Activated CD4-positive, alpha-beta T cell treated with anti-CD3 and anti-CD28 coated beads for 1 hour (primary cell): ENCODE measurements around the gene BOD1L1.

Experiments used
- DNase-seq: peaks from one replicate; pipeline ENCODE4 v3.0.0-alpha.2; 2020

The BOD1L1 gene

GRCh38 chr4:13627606-13628311 lies at the start of gene BOD1L1:
TSS of gene BOD1L1 (minus strand) at chr4:13627725. CDS start at chr4:13627587, 138 bp downstream.
- peak; percentile 67 for DNase-seq

GRCh38 chr4:13674971-13675370 lies 47.4 kb upstream of the BOD1L1 start:
- no peak for DNase-seq

GRCh38 chr4:13673167-13673566 lies 45.6 kb upstream of the BOD1L1 start:
- DNase-seq: no peak

- no peak for DNase-seq
Observed at GRCh38 chr4:13670456-13671160, 43.1 kb upstream of the BOD1L1 start.

- DNase-seq: no peak
Observed at GRCh38 chr4:13665701-13666660, 38.5 kb upstream of the BOD1L1 start.

GRCh38 chr4:13659341-13660070 lies 32.0 kb upstream of the BOD1L1 start:
- DNase-seq: no peak

- DNase-seq: peak; percentile 60
Observed at GRCh38 chr4:13656569-13657405, 29.3 kb upstream of the BOD1L1 start.

GRCh38 chr4:13654162-13654797 lies 26.8 kb upstream of the BOD1L1 start:
- DNase-seq: peak; percentile 64

- no peak for DNase-seq
Observed at GRCh38 chr4:13653766-13654161, 26.2 kb upstream of the BOD1L1 start.

- no peak for DNase-seq
Observed at GRCh38 chr4:13647031-13647430, 19.5 kb upstream of the BOD1L1 start.

- DNase-seq: no peak
Observed at GRCh38 chr4:13645075-13645474, 17.6 kb upstream of the BOD1L1 start.

GRCh38 chr4:13642170-13642950 lies 14.8 kb upstream of the BOD1L1 start:
- no peak for DNase-seq

GRCh38 chr4:13641084-13641483 lies 13.6 kb upstream of the BOD1L1 start:
- no peak for DNase-seq

GRCh38 chr4:13640149-13640940 lies 12.8 kb upstream of the BOD1L1 start:
- DNase-seq: no peak

GRCh38 chr4:13635286-13635799 lies 7.8 kb upstream of the BOD1L1 start:
- no peak for DNase-seq

GRCh38 chr4:13633671-13634070 lies 6.1 kb upstream of the BOD1L1 start:
- no peak for DNase-seq

- no peak for DNase-seq
Observed at GRCh38 chr4:13627178-13627605, 333 bp downstream of the BOD1L1 start.

- no peak for DNase-seq
Observed at GRCh38 chr4:13626492-13627177, 890 bp downstream of the BOD1L1 start.
